ENCODE measurements around the gene SORCS3. TPM values are rescaled to one million over a fixed set of nuclear protein-coding genes. Genes with fewer than 3 reads are reported as not detected.

SORCS3 gene
- total and polyA plus RNA-seq, 2 of the 4 experiments (the other 2 are of a cell fraction): not detected

- H2BK15ac ChIP-seq (ENCODE audit: low read depth, low read length): no peak overlapping the region
- no peak overlapping the region for H3K23ac ChIP-seq (ENCODE audit: low read depth, low read length)
- no peak overlapping the region for H4K8ac ChIP-seq (ENCODE audit: low read depth in 2 of 2, low read length in 2 of 2)
- no peak overlapping the region for H3K27ac ChIP-seq (ENCODE audit: insufficient read depth, low read length)
- no peak for TF ChIP-seq SMC3 (IDR thresholded peaks at IDR 0.05; ENCODE audit: low read depth, low read length)
- TF ChIP-seq USF2 (IDR thresholded peaks at IDR 0.05; ENCODE audit: low read depth, low read length): no peak
- no peak for TF ChIP-seq NFE2L2 (IDR thresholded peaks at IDR 0.05; ENCODE audit: low read depth, low read length)
- no peak for TF ChIP-seq BHLHE40 (IDR thresholded peaks at IDR 0.05; ENCODE audit: low read depth, low read length)
- no peak for TF ChIP-seq CTCF (conservative IDR thresholded peaks at IDR 0.05; ENCODE audit: low read depth, low read length)
- no peak for TF ChIP-seq MXI1 (IDR thresholded peaks at IDR 0.05; ENCODE audit: borderline replicate concordance, low read depth, low read length)
- TF ChIP-seq ELK1 (IDR thresholded peaks at IDR 0.05; ENCODE audit: borderline replicate concordance, low read depth, low read length): no peak
- no peak for TF ChIP-seq RCOR1 (IDR thresholded peaks at IDR 0.05; ENCODE audit: insufficient replicate concordance, low read length)
- TF ChIP-seq RAD21 (IDR thresholded peaks at IDR 0.05; ENCODE audit: low read length): no peak
- TF ChIP-seq RFX5 (IDR thresholded peaks at IDR 0.05; ENCODE audit: low read depth, low read length): no peak
- TF ChIP-seq CEBPB (IDR thresholded peaks at IDR 0.05; ENCODE audit: low read depth, low read length): no peak
- TF ChIP-seq MAFK (IDR thresholded peaks at IDR 0.05; ENCODE audit: low read depth, low read length): no peak
- no peak for TF ChIP-seq CHD1 (IDR thresholded peaks at IDR 0.05; ENCODE audit: low read depth, low read length)
- TF ChIP-seq POLR2A (IDR thresholded peaks at IDR 0.05; ENCODE audit: low read depth, low read length): no peak
- TF ChIP-seq MAZ (IDR thresholded peaks at IDR 0.05; ENCODE audit: borderline replicate concordance, low read depth, low read length): no peak
- WGBS, 2 experiments (ENCODE audit: extremely low coverage in 2 of 2, insufficient read length in 1 of 2): no CpG with 5 or more reads among the region's 11 CpGs
- no peaks in the 10 kb centered on the region for H3K4me1 ChIP-seq (ENCODE audit: control insufficient read depth, insufficient read depth, low read length)
- no peak overlapping the region for H2AFZ ChIP-seq (replicated peaks; ENCODE audit: low read length, poor library complexity)
- no peak for ATAC-seq (ENCODE audit: low read depth)
- in situ Hi-C loops (cut with MboI; ENCODE audit: low sequenced_read_pairs): no loop called here
- ChIA-PET POLR2A (ENCODE audit: unreplicated experiment) (no interaction called here), CTCF (no interaction called here)
- H2AK9ac ChIP-seq (replicated peaks; ENCODE audit: low read depth, low read length, poor library complexity): no peak overlapping the region
- no peak overlapping the region for H2BK5ac ChIP-seq (ENCODE audit: low read depth, low read length, poor library complexity, severe bottlenecking)
- no peak overlapping the region for H2BK120ac ChIP-seq (ENCODE audit: low read depth, low read length)
- no peak overlapping the region for H3K4me3 ChIP-seq (ENCODE audit: insufficient read depth, low read depth, low read length)
- peaks cover 33% of the 10 kb centered on the region for H3K27me3 ChIP-seq (ENCODE audit: control insufficient read depth, insufficient read depth, low read length)
- no TSS peak for BruUV-seq (replicated peaks)
- H4K5ac ChIP-seq (ENCODE audit: low read depth, low read length): no peak overlapping the region
- no peak overlapping the region for H2AK5ac ChIP-seq (ENCODE audit: low read depth, low read length)
- H3K9ac ChIP-seq (ENCODE audit: low read depth, low read length): no peak overlapping the region
- H3K79me1 ChIP-seq (ENCODE audit: low read depth in 1 of 2, low read length in 2 of 2): no peaks in the 10 kb centered on the region
- no peak overlapping the region for H3K4ac ChIP-seq (ENCODE audit: low read depth, low read length)
- no peak overlapping the region for H3K4me2 ChIP-seq (ENCODE audit: low read depth, low read length)
- H2BK20ac ChIP-seq (ENCODE audit: low read depth, low read length): no peak overlapping the region
- H3K9me3 ChIP-seq (ENCODE audit: control insufficient read depth, insufficient read depth, low read length): no peaks in the 10 kb centered on the region
- H4K91ac ChIP-seq (ENCODE audit: insufficient read depth, low read depth, low read length): no peak overlapping the region
- dilution Hi-C loops (cut with HindIII; ENCODE audit: low sequenced_read_pairs, unreplicated experiment): no loop called here
- H3K18ac ChIP-seq (ENCODE audit: low read depth, low read length): no peak overlapping the region
- intact Hi-C loops (cut with micrococcal nuclease): loop anchor here (1.0 kb wide), 1 partner anchor 31 kb away; no protein-coding TSS in a partner anchor
- H4K20me1 ChIP-seq (ENCODE audit: insufficient read depth, low read length): no peaks in the 10 kb centered on the region
- H3K14ac ChIP-seq (replicated peaks; ENCODE audit: low read depth, low read length): no peak overlapping the region
- no peaks in the 10 kb centered on the region for H3K9me1 ChIP-seq (ENCODE audit: insufficient read depth, low read length)
- H3K36me3 ChIP-seq (ENCODE audit: control insufficient read depth, insufficient read depth, low read length): no peaks in the 10 kb centered on the region
- DNase-seq: no peak
- H3K56ac ChIP-seq (ENCODE audit: extremely low read depth, insufficient read depth, low read length): no peak overlapping the region
Observed at GRCh38 chr10:104643303-104643663, 2.2 kb downstream of the SORCS3 start.

Measured in IMR-90 (cell line).